Transverse colon (tissue), 4 donors: Measurements from ENCODE around the gene MKNK1.

Experiments used
- POLR2A ChIP-seq: fragments of 450-650 bp; IDR thresholded peaks from one replicate; pipeline ENCODE4 v1.6.1; 2016; ENCODE audit warnings: antibody characterized with exemption, mild to moderate bottlenecking, moderate library complexity
- POLR2AphosphoS5 ChIP-seq, 3 donors: sonication (generic); formaldehyde crosslinking; IDR thresholded peaks; one replicate each; pipeline ENCODE4 v1.6.1; 2016; ENCODE audit warnings: antibody characterized with exemption in 3 of 3
- TF ChIP-seq, protein P1 (sequence below), 5 experiments: fragments of 200-600 bp in 3 of 5; fragments of 450-650 bp in 2 of 5; sonication (generic) in 3 of 5; IDR thresholded peaks; 1 replicate in 2 of 5; 2 replicates in 3 of 5; pipeline ENCODE4 v1.5.1; 2016 to 2017; ENCODE audit warnings: antibody characterized with exemption in 5 of 5, inconsistent platforms in 3 of 5, mild to moderate bottlenecking in 2 of 5, moderate library complexity in 1 of 5

DNA sequence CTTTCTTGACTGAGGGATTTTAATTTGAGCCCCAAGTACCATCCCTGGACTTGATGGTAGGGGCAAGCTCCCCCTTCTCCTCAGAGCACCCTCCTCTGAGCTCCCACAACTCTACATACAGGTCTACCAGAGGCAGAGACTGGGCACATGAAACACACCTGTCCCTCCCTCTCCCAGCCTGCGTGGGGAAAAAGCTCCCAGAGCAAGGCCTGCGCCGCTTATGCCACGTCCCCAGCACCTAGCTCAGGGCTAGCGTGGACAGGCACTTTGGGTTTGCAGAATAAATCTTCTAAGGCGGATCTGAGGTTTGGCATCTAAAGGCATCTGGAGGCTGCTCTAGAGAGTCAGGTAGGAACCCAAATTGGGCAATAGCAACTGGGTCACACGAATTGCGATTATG is 45.1 kb downstream of the MKNK1 start:
- no peak for TF ChIP-seq POLR2A
- TF ChIP-seq, protein P1, sequence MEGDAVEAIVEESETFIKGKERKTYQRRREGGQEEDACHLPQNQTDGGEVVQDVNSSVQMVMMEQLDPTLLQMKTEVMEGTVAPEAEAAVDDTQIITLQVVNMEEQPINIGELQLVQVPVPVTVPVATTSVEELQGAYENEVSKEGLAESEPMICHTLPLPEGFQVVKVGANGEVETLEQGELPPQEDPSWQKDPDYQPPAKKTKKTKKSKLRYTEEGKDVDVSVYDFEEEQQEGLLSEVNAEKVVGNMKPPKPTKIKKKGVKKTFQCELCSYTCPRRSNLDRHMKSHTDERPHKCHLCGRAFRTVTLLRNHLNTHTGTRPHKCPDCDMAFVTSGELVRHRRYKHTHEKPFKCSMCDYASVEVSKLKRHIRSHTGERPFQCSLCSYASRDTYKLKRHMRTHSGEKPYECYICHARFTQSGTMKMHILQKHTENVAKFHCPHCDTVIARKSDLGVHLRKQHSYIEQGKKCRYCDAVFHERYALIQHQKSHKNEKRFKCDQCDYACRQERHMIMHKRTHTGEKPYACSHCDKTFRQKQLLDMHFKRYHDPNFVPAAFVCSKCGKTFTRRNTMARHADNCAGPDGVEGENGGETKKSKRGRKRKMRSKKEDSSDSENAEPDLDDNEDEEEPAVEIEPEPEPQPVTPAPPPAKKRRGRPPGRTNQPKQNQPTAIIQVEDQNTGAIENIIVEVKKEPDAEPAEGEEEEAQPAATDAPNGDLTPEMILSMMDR (IDR thresholded peaks at IDR 0.05), result no peak
- TF ChIP-seq POLR2AphosphoS5 (IDR thresholded peaks at IDR 0.05), result no peak
